Liver (tissue), 9 donors: ENCODE measurements around the gene PTCD3. TPM values are rescaled to one million over a fixed set of nuclear protein-coding genes. Genes with fewer than 3 reads are reported as not detected.

Source experiments
- DNase-seq: peaks from one replicate; pipeline ENCODE4 v3.0.0-alpha.2; 2017; ENCODE audit warnings: low spot score
- H3K27ac ChIP-seq, 2 donors: one replicate each; pipeline ENCODE4 v1.7.0; 2013; ENCODE audit warnings: inconsistent platforms in 2 of 2, low read length in 2 of 2, control low read depth in 1 of 2, low read depth in 1 of 2, mild to moderate bottlenecking in 1 of 2
- H3K27me3 ChIP-seq, 4 donors: one replicate each; pipeline versions ENCODE4 v1.6.1 to v1.7.0; 2013; ENCODE audit warnings: low read length in 3 of 4, inconsistent platforms in 1 of 4, mild to moderate bottlenecking in 1 of 4, moderate library complexity in 1 of 4; ENCODE audit not compliant: control insufficient read depth in 4 of 4, insufficient read depth in 4 of 4
- H3K36me3 ChIP-seq, 4 donors: one replicate each; pipeline versions ENCODE4 v1.6.1 to v1.7.0; 2013; ENCODE audit warnings: low read length in 3 of 4, mild to moderate bottlenecking in 3 of 4, low read depth in 1 of 4, moderate library complexity in 1 of 4; ENCODE audit not compliant: control insufficient read depth in 4 of 4, insufficient read depth in 3 of 4
- H3K4me1 ChIP-seq, 4 donors: one replicate each; pipeline versions ENCODE4 v1.6.1 to v1.7.0; 2013; ENCODE audit warnings: low read length in 3 of 4, mild to moderate bottlenecking in 3 of 4, moderate library complexity in 1 of 4; ENCODE audit not compliant: control insufficient read depth in 4 of 4, insufficient read depth in 4 of 4
- H3K4me3 ChIP-seq, 3 donors: one replicate each; pipeline versions ENCODE4 v1.6.1 to v1.7.0; 2013; ENCODE audit warnings: low read length in 3 of 3, control low read depth in 1 of 3, low read depth in 1 of 3, mild to moderate bottlenecking in 1 of 3
- H3K9ac ChIP-seq, 2 donors: one replicate each; pipeline ENCODE4 v1.7.0; 2013; ENCODE audit warnings: low read length in 2 of 2, mild to moderate bottlenecking in 2 of 2, moderate library complexity in 2 of 2, control low read depth in 1 of 2, low read depth in 1 of 2
- H3K9me3 ChIP-seq, 4 donors: one replicate each; pipeline versions ENCODE4 v1.6.1 to v1.7.0; 2013; ENCODE audit warnings: low read length in 3 of 4; ENCODE audit not compliant: control insufficient read depth in 4 of 4
- ATF3 ChIP-seq: IDR thresholded peaks from 2 replicates; pipeline ENCODE4 v1.6.1; 2016; ENCODE audit warnings: antibody characterized with exemption
- FOXA1 ChIP-seq: IDR thresholded peaks from 2 replicates; pipeline ENCODE4 v1.6.1; 2016; ENCODE audit warnings: antibody characterized with exemption
- GABPA ChIP-seq, 2 donors: IDR thresholded peaks in 1 of 2; conservative IDR thresholded peaks in 1 of 2; 2 replicates each; pipeline ENCODE4 v1.6.1; 2016; ENCODE audit warnings: antibody characterized with exemption in 2 of 2, mild to moderate bottlenecking in 1 of 2, moderate library complexity in 1 of 2
- HNF4A ChIP-seq, 2 donors: conservative IDR thresholded peaks; 2 replicates each; pipeline ENCODE4 v1.6.1; 2016; ENCODE audit warnings: antibody characterized with exemption in 2 of 2, mild to moderate bottlenecking in 2 of 2
- JUND ChIP-seq, 2 donors: IDR thresholded peaks; 2 replicates each; pipeline ENCODE4 v1.6.1; 2016; ENCODE audit warnings: antibody characterized with exemption in 2 of 2
- NR2F2 ChIP-seq: IDR thresholded peaks from 2 replicates; pipeline ENCODE4 v1.6.1; 2016; ENCODE audit warnings: antibody characterized with exemption
- RAD21 ChIP-seq, 2 donors: IDR thresholded peaks; 2 replicates each; pipeline ENCODE4 v1.6.1; 2016; ENCODE audit warnings: antibody characterized with exemption in 2 of 2, mild to moderate bottlenecking in 2 of 2
- REST ChIP-seq: IDR thresholded peaks from 2 replicates; pipeline ENCODE4 v1.6.1; 2016; ENCODE audit warnings: antibody characterized with exemption, mild to moderate bottlenecking
- RXRA ChIP-seq, 2 donors: IDR thresholded peaks; 2 replicates each; pipeline ENCODE4 v1.6.1; 2017 to 2018; ENCODE audit warnings: antibody characterized with exemption in 2 of 2, mild to moderate bottlenecking in 1 of 2
- SP1 ChIP-seq: IDR thresholded peaks from 2 replicates; pipeline ENCODE4 v1.6.1; 2018; ENCODE audit warnings: antibody characterized with exemption, mild to moderate bottlenecking
- TAF1 ChIP-seq: conservative IDR thresholded peaks from 2 replicates; pipeline ENCODE4 v1.6.1; 2016; ENCODE audit warnings: antibody characterized with exemption, mild to moderate bottlenecking
- YY1 ChIP-seq: IDR thresholded peaks from 2 replicates; pipeline ENCODE4 v1.6.1; 2016; ENCODE audit warnings: antibody characterized with exemption, mild to moderate bottlenecking
- WGBS: extraction: QIAGEN DNeasy Blood & Tissue Kit; methylation state at CpG from one replicate; pipeline ENCODE4 v1.1.7; 2013; 5-methylcytosine and 5-hydroxymethylcytosine counted together
- polyA plus RNA-seq, 2 donors: library from polyadenylated mRNA; stranded (reverse) in 1 of 2; unstranded in 1 of 2; fragments of 200-250 nt in 1 of 2; fragments of >200 nt in 1 of 2; fragmentation: Nextera tagmentation in 1 of 2; extraction: Ambion mirVana in 1 of 2; gene quantifications; one replicate each; pipeline versions ENCODE4 v1.2.1 to v1.2.3, GENCODE V29; 2013 to 2015
- total RNA-seq, 2 donors: library from RNA; depleted of rRNA; stranded (reverse); fragments of >200 nt; gene quantifications; one replicate each; pipeline ENCODE4 v1.2.3, GENCODE V29; 2014
- TF ChIP-seq, protein P1 (sequence below): fragments of 150-350 bp; IDR thresholded peaks from 2 replicates; pipeline ENCODE4 v1.5.1; 2017; ENCODE audit warnings: improper control_type of control experiment, low read depth, low read length; ENCODE audit not compliant: missing input control
- TF ChIP-seq, protein P2 (sequence below): IDR thresholded peaks from 2 replicates; pipeline ENCODE4 v1.6.1; 2016; ENCODE audit warnings: antibody characterized with exemption
- donor health status: healthy.
- donor health status: healthy.
- donor health status: healthy.
- donor health status: healthy.
- donor health status: healthy.

The PTCD3 gene
- total and polyA plus RNA-seq, 4 donors = 25.5 to 74.6 (median 45.2) TPM

DNA sequence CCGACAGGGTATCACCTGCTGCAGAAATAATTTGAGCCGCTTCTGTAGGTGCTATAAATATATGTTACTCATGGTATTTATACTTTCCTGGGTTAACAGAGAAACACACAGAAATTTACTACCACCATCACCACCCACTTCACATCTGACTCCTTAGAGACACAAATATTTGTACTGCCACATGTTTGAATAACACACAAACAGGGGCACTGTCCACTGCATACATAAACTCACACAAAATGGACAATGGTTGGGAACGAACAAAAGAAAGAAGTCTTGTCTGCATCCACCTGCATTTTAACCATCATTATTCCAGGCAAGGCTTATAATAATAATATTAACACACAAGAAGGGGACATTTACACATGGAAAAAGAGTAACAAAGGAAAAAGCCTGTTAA, 65.3 kb downstream of the PTCD3 start:
- Histone ChIP-seq H3K4me1 (peaks cover 0 to 5% (median 0%) of the 10 kb centered on the region in 4 donors), H3K36me3 (peaks cover 10 to 38% (median 30%) of the 10 kb centered on the region in 4 donors), H3K9ac (no peak overlapping the region), H3K27ac (no peak overlapping the region), H3K9me3 (no peaks in the 10 kb centered on the region), H3K4me3 (no peak overlapping the region), H3K27me3 (no peaks in the 10 kb centered on the region)
- DNase-seq = no peak
- no peak for TF ChIP-seq YY1
- no peak for TF ChIP-seq TAF1
- no peak for TF ChIP-seq HNF4A (conservative IDR thresholded peaks at IDR 0.05)
- 90% methylated on average over 3 of the region's 3 CpGs for WGBS

DNA sequence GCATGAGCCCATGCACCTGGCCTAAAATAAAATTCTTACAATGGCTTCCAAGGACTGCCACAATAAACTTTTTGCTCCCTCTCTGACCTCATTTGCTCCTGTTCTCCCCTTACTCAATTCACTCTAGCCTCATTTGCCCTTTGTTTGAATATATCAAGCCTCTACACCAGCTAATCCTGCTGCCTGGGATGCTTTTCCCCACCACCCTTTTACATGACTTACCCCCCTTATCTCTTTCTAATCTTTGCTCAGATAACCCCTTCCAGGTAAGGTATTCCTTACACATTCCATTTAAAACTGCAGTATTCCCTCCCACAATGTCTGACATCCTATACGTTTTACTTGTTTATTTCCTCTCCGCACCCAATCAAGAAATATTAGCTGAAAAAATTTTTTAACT, 66.6 kb downstream of the PTCD3 start:
- H3K36me3 ChIP-seq = peaks cover 10 to 40% (median 33%) of the 10 kb centered on the region in 4 donors
- H3K9me3 ChIP-seq = no peaks in the 10 kb centered on the region
- no peak for DNase-seq
- H3K27me3 ChIP-seq = no peaks in the 10 kb centered on the region
- WGBS = 55% methylated on average over 2 of the region's 2 CpGs
- TF ChIP-seq ATF3 (no peak), HNF4A (conservative IDR thresholded peaks at IDR 0.05) (no peak), JUND (IDR thresholded peaks at IDR 0.05) (no peak), RAD21 (IDR thresholded peaks at IDR 0.05) (no peak), RXRA (IDR thresholded peaks at IDR 0.05) (no peak), SP1 (no peak), REST (no peak), NR2F2 (no peak), GABPA (IDR thresholded peaks at IDR 0.05 in 1 of 2, conservative IDR thresholded peaks at IDR 0.05 in 1 of 2) (no peak), FOXA1 (no peak), TAF1 (no peak)
- TF ChIP-seq, protein P1, sequence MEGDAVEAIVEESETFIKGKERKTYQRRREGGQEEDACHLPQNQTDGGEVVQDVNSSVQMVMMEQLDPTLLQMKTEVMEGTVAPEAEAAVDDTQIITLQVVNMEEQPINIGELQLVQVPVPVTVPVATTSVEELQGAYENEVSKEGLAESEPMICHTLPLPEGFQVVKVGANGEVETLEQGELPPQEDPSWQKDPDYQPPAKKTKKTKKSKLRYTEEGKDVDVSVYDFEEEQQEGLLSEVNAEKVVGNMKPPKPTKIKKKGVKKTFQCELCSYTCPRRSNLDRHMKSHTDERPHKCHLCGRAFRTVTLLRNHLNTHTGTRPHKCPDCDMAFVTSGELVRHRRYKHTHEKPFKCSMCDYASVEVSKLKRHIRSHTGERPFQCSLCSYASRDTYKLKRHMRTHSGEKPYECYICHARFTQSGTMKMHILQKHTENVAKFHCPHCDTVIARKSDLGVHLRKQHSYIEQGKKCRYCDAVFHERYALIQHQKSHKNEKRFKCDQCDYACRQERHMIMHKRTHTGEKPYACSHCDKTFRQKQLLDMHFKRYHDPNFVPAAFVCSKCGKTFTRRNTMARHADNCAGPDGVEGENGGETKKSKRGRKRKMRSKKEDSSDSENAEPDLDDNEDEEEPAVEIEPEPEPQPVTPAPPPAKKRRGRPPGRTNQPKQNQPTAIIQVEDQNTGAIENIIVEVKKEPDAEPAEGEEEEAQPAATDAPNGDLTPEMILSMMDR = no peak
- TF ChIP-seq, protein P2, sequence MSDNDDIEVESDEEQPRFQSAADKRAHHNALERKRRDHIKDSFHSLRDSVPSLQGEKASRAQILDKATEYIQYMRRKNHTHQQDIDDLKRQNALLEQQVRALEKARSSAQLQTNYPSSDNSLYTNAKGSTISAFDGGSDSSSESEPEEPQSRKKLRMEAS = no peak
- H3K4me1 ChIP-seq = peaks cover 0 to 5% (median 0%) of the 10 kb centered on the region in 4 donors
- H3K4me3 ChIP-seq = no peak overlapping the region
- no peak overlapping the region for H3K27ac ChIP-seq
- H3K9ac ChIP-seq = no peak overlapping the region
